ENCODE results near the gene TCHP.
A peak's percentile ranks its signal among the peaks of the same experiment; 100 is the strongest.
"Not testable (repeated sequence)": the region's sequence is repeated elsewhere in the genome, so short reads cannot be mapped to it uniquely, and the experiment has no call there.

The TCHP gene

GRCh38 chr12:109879351-109880042 lies 20.6 kb upstream of the TCHP start:
- peak; percentile 9 for DNase-seq (ENCODE audit: low read depth)

- DNase-seq (ENCODE audit: low read depth), result peak; percentile 69
Measured at GRCh38 chr12:109880043-109880931, 19.8 kb upstream of the TCHP start, which contains the start of gene GLTP. Gene GLTP (minus strand): TSS chr12:109880541. CDS start chr12:109880374, 167 bp downstream.

- no peak for DNase-seq (ENCODE audit: low read depth)
Measured at GRCh38 chr12:109880938-109881337, 19.1 kb upstream of the TCHP start.

GRCh38 chr12:109881752-109882151 lies 18.3 kb upstream of the TCHP start:
- no peak for DNase-seq (ENCODE audit: low read depth)

- DNase-seq (ENCODE audit: low read depth), result no peak
Measured at GRCh38 chr12:109883461-109883860, 16.6 kb upstream of the TCHP start.

- peak; percentile 80 for DNase-seq (ENCODE audit: low read depth)
Measured at GRCh38 chr12:109885616-109886015, 14.5 kb upstream of the TCHP start.

- DNase-seq (ENCODE audit: low read depth), result peak; percentile 96
Measured at GRCh38 chr12:109888179-109889020, 11.7 kb upstream of the TCHP start.

GRCh38 chr12:109890620-109891170 lies 9.4 kb upstream of the TCHP start:
- DNase-seq (ENCODE audit: low read depth), result peak; percentile 12

- DNase-seq (ENCODE audit: low read depth), result not testable (repeated sequence)
Measured at GRCh38 chr12:109891731-109892130, 8.3 kb upstream of the TCHP start.

- no peak for DNase-seq (ENCODE audit: low read depth)
Measured at GRCh38 chr12:109892165-109892715, 7.8 kb upstream of the TCHP start.

GRCh38 chr12:109892748-109893147 lies 7.3 kb upstream of the TCHP start:
- no peak for DNase-seq (ENCODE audit: low read depth)

GRCh38 chr12:109893261-109893995 lies 6.6 kb upstream of the TCHP start:
- no peak for DNase-seq (ENCODE audit: low read depth)

- DNase-seq (ENCODE audit: low read depth), result no peak
Measured at GRCh38 chr12:109894939-109895338, 5.1 kb upstream of the TCHP start.

- DNase-seq (ENCODE audit: low read depth), result no peak
Measured at GRCh38 chr12:109896188-109896587, 3.9 kb upstream of the TCHP start.

GRCh38 chr12:109897029-109897428 lies 3.0 kb upstream of the TCHP start:
- no peak for DNase-seq (ENCODE audit: low read depth)

- DNase-seq (ENCODE audit: low read depth), result not testable (repeated sequence)
Measured at GRCh38 chr12:109899345-109899744, 729 bp upstream of the TCHP start.

- DNase-seq (ENCODE audit: low read depth), result peak; percentile 13
Measured at GRCh38 chr12:109900752-109901580, 892 bp downstream of the TCHP start.

- no peak for DNase-seq (ENCODE audit: low read depth)
Measured at GRCh38 chr12:109902891-109903418, 2.9 kb downstream of the TCHP start.

- DNase-seq (ENCODE audit: low read depth), result no peak
Measured at GRCh38 chr12:109905301-109905700, 5.2 kb downstream of the TCHP start.
